ENCODE data around the gene ASIC4. TPM values are rescaled to one million over a fixed set of nuclear protein-coding genes. Genes with fewer than 3 reads are reported as not detected.

ASIC4 gene
- total and polyA plus RNA-seq, 2 of the 8 experiments (the other 6 are each of a cell fraction or from before 2014, with no cell fraction given), result 0.12 to 0.22 TPM

DNA sequence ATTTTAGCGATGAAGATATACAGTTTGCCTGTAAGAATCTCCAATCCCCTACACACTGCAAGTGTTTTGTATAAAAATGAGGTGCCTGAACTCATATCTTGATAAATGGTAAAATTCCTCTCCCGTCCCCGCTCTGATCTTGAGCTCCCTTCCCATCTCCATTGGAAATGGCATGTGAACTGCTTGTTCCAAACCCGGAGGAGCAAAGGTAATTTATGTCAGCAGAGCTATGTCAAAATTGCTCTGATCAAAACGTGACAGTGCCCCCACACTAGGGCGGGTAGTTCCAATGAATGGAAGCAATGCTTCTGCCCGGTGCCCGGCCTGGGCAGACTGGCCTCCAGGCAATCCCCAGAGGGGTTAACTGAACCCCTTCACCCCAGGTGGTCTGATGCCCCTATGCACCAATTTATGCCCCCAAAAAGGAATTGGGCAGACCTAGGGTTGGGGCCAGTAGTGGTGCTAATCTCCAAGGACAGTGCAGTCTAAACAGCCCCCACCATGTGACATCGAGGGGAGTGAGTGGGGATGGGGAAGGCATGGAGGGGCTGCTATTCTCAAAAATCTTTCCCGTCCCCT, 19.2 kb upstream of the ASIC4 start (continued):
- TF ChIP-seq, protein P1, sequence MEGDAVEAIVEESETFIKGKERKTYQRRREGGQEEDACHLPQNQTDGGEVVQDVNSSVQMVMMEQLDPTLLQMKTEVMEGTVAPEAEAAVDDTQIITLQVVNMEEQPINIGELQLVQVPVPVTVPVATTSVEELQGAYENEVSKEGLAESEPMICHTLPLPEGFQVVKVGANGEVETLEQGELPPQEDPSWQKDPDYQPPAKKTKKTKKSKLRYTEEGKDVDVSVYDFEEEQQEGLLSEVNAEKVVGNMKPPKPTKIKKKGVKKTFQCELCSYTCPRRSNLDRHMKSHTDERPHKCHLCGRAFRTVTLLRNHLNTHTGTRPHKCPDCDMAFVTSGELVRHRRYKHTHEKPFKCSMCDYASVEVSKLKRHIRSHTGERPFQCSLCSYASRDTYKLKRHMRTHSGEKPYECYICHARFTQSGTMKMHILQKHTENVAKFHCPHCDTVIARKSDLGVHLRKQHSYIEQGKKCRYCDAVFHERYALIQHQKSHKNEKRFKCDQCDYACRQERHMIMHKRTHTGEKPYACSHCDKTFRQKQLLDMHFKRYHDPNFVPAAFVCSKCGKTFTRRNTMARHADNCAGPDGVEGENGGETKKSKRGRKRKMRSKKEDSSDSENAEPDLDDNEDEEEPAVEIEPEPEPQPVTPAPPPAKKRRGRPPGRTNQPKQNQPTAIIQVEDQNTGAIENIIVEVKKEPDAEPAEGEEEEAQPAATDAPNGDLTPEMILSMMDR (IDR thresholded peaks at IDR 0.05; ENCODE audit: control extremely low read depth in 1 of 3, insufficient read depth in 1 of 3, low read depth in 1 of 3, low read length in 3 of 3), result no peak
- no peak for TF ChIP-seq POLR2A (IDR thresholded peaks at IDR 0.05; ENCODE audit: control extremely low read depth in 1 of 2, low read depth in 2 of 2, low read length in 2 of 2)
- no peak for TF ChIP-seq CHD2 (IDR thresholded peaks at IDR 0.05; ENCODE audit: low read length)
- no peak for TF ChIP-seq CHD1 (IDR thresholded peaks at IDR 0.05; ENCODE audit: low read depth, low read length)
